ENCODE results near the gene SLC25A45.
A peak's percentile ranks its signal among the peaks of the same experiment; 100 is the strongest.

- TF ChIP-seq POLR2AphosphoS5 (IDR thresholded peaks at IDR 0.05; ENCODE audit: low read depth, low read length), result no peak
- no peak for TF ChIP-seq POLR2A (IDR thresholded peaks at IDR 0.05; ENCODE audit: low read depth, low read length)
- TF ChIP-seq TAF1 (IDR thresholded peaks at IDR 0.05; ENCODE audit: low read depth, low read length), result no peak
- no peak for TF ChIP-seq PAX5 (IDR thresholded peaks at IDR 0.05; ENCODE audit: insufficient read depth, low read length, severe bottlenecking)
- TF ChIP-seq SPI1 (IDR thresholded peaks at IDR 0.05; ENCODE audit: low read depth, low read length), result peak; percentile 36; the same call in 1 of the 2 replicates
- TF ChIP-seq POU2F2 (IDR thresholded peaks at IDR 0.05; ENCODE audit: low read depth, low read length), result no peak
Measured at GRCh38 chr11:65354265-65355012, 28.0 kb downstream of the SLC25A45 start, which contains the start of gene TIGD3.
